ENCODE data around the gene TSSK6. TPM values are rescaled to one million over a fixed set of nuclear protein-coding genes. Genes with fewer than 3 reads are reported as not detected.

TSSK6 gene
- total and polyA plus RNA-seq, 4 experiments from 2014 or later: 1.1 to 10.4 (median 5.8) TPM

DNA sequence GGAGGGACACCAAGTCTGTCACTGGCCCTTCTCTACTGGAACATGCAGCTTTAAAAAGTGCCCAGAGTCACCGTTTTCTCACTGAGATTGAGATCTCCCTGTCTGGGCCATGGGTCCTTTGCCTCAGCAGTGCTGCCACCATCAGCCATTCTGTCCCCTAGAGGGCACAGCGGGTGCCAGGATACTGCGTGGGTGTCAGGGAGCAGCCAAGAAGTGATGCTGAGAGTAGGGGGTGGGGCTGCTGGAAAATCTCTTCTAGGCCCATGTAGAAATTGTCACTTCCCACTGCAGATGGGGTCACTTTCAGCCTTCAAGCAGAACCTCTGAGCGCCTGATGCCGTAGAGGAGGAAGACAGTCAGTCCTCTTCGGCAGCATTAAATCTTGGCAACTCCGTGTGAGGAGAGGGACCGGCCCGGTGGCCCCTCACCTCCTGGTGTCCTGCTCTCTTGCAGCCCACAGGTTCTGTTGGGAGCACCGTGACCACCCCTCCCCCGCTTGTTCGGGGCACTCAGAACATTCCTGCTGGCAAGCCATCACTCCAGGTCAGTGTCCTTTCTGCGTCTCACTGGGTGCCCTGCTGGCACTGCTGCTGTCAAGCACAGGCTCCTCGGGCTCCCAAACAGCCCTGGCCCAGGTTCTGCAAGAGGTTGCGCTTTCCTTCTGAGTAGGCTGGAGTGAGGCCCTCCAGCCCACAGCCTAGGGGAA is 21.4 kb downstream of the TSSK6 start:
- no peak overlapping the region for H3K4me3 Mint-ChIP-seq
- H3K36me3 Mint-ChIP-seq: peaks cover 22 to 55% of the 10 kb centered on the region in 2 donors
- Histone ChIP-seq H3K36me3 (ENCODE audit: insufficient read depth, low read length) (peaks cover 60% of the 10 kb centered on the region), H3K9me3 (ENCODE audit: control insufficient read depth in 1 of 2, low read length in 2 of 2) (no peaks in the 10 kb centered on the region), H3K4me1 (ENCODE audit: insufficient read depth, low read length) (peaks cover 14% of the 10 kb centered on the region), H3K27ac (ENCODE audit: low read depth, low read length) (no peak overlapping the region), H3K4me3 (ENCODE audit: low read length in 2 of 2) (no peak overlapping the region), H3K27me3 (ENCODE audit: insufficient read depth, low read length) (no peaks in the 10 kb centered on the region)
- peak overlapping the region in 2 of 7 donors; percentile 41 to 42 for H3K27ac Mint-ChIP-seq
- H3K27me3 Mint-ChIP-seq: no peaks in the 10 kb centered on the region
- peaks cover 14 to 24% (median 18%) of the 10 kb centered on the region in 4 donors for H3K4me1 Mint-ChIP-seq
- ChIA-PET CTCF (ENCODE audit: partially characterized antibody) (interaction anchor here (1.2 to 10.9 kb wide), 3 partner anchors 18 to 270 kb away, joined by 3 to 287 read pairs (median 4); no protein-coding TSS in a partner anchor), POLR2A (ENCODE audit: partially characterized antibody) (interaction anchor here (1.0 to 1.9 kb wide), 3 partner anchors 89 to 130 kb away, joined by 3 to 8 read pairs (median 3); partner anchors contain the start of gene GATAD2A)
- no peak for DNase-seq
- H3K9me3 Mint-ChIP-seq: no peaks in the 10 kb centered on the region
- intact Hi-C loops (cut with micrococcal nuclease): no loop called here

DNA sequence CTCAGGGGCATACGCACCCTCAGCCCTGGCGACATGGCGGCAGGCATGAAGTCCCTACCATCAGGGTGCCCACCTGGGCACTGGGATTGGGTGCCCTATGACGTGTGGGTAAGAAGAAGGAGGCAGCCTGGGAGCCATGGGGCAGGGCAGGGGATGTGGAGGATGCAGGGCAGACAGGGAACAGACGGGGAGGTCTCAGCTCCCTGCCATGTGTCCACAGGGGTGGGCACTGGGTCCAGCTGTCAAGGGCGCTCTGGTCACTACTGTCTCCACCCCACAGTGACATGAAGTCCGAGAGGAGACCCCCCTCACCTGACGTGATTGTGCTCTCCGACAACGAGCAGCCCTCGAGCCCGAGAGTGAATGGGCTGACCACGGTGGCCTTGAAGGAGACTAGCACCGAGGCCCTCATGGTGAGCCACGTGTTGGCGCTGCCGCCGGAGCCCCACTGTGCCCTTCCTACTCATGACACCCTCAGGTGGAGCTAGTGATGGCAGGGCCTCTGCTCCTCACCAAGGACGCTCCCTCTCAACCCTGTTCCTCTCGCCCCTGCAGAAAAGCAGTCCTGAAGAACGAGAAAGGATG is 23.2 kb downstream of the TSSK6 start:
- POLR2A ChIA-PET (ENCODE audit: partially characterized antibody): interaction anchor here (1.4 to 5.5 kb wide), 5 partner anchors 19 to 300 kb away, joined by 3 to 85 read pairs (median 8); partner anchors contain the start of genes BORCS8, GATAD2A and RFXANK
- CTCF ChIA-PET (ENCODE audit: partially characterized antibody): interaction anchor here (1.0 to 10.9 kb wide), 9 partner anchors 16 to 346 kb away, joined by 3 to 287 read pairs (median 6); partner anchors contain the start of gene GATAD2A

DNA sequence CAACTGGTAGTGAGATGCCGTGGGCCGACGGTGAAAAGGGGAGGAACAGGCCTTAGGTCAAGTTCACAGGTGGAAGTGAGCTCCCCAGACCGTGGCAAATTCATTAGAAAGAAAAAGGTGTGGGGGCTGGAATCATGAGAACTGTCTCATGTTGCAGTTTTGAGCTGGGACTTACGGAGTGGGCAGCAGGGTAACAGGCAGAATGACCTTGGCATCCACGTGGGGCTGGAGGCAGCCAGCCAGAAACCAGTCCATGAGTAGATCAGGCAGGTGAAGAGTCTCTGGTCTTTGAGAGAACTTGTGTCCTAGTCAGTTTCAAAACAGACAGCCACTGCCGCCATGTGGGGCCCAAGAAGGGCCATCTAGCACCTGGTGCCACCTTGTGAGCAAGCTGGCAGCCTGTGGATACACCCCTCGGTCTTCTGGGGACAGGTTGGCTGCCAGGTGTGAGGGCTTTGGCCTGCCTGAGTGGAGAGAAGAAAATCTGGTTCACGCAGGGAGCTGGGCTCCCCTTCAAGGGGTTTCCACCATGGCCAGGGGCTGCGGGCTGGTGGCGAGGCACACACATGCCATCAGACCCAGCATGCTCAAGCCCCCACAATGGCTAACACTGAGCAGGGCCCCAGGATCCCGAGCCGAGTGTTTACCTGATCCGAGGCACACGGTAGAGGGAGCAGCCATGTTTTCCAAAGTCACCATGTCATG is 23.9 kb downstream of the TSSK6 start:
- Histone ChIP-seq H3K36me3 (ENCODE audit: insufficient read depth, low read length) (peaks cover 36% of the 10 kb centered on the region), H3K9me3 (ENCODE audit: control insufficient read depth in 1 of 2, low read length in 2 of 2) (no peaks in the 10 kb centered on the region), H3K4me1 (ENCODE audit: insufficient read depth, low read length) (peaks cover 40% of the 10 kb centered on the region), H3K27ac (ENCODE audit: low read depth, low read length) (no peak overlapping the region), H3K27me3 (ENCODE audit: insufficient read depth, low read length) (no peaks in the 10 kb centered on the region), H3K4me3 (ENCODE audit: low read length in 2 of 2) (no peak overlapping the region)
- DNase-seq: no peak
- H3K4me3 Mint-ChIP-seq: no peak overlapping the region
- H3K27ac Mint-ChIP-seq: peak overlapping the region in 1 of 7 donors; percentile 99
- H3K36me3 Mint-ChIP-seq: peaks cover 18 to 42% of the 10 kb centered on the region in 2 donors
- intact Hi-C loops (cut with micrococcal nuclease): loop anchor here (2.0 kb wide), 1 partner anchor 299 kb away; the partner anchor contains the start of genes BORCS8 and RFXANK
- peaks cover 31 to 49% (median 38%) of the 10 kb centered on the region in 4 donors for H3K4me1 Mint-ChIP-seq
- no peaks in the 10 kb centered on the region for H3K27me3 Mint-ChIP-seq
- ChIA-PET CTCF (ENCODE audit: partially characterized antibody) (interaction anchor here (1.0 to 10.9 kb wide), 24 partner anchors 11 to 347 kb away, joined by 3 to 287 read pairs (median 8); partner anchors contain the start of genes GATAD2A, NDUFA13 and TSSK6), POLR2A (ENCODE audit: partially characterized antibody) (interaction anchor here (1.4 to 5.7 kb wide), 8 partner anchors 21 to 300 kb away, joined by 5 to 134 read pairs (median 21); partner anchors contain the start of genes BORCS8, GATAD2A and RFXANK)
- H3K9me3 Mint-ChIP-seq: no peaks in the 10 kb centered on the region

More for the DNA sequence above, 23.2 kb downstream of the TSSK6 start:
- intact Hi-C loops (cut with micrococcal nuclease): no loop called here
- H3K27ac ChIP-seq (ENCODE audit: low read depth, low read length): no peak overlapping the region
- Mint-ChIP-seq H3K27me3 (no peaks in the 10 kb centered on the region), H3K9me3 (no peaks in the 10 kb centered on the region), H3K36me3 (peaks cover 22 to 44% of the 10 kb centered on the region in 2 donors), H3K4me3 (no peak overlapping the region), H3K4me1 (peaks cover 28 to 43% (median 33%) of the 10 kb centered on the region in 4 donors), H3K27ac (peak overlapping the region in 1 of 7 donors; percentile 55)
- peaks cover 42% of the 10 kb centered on the region for H3K36me3 ChIP-seq (ENCODE audit: insufficient read depth, low read length)
- no peak overlapping the region for H3K4me3 ChIP-seq (ENCODE audit: low read length in 2 of 2)
- no peaks in the 10 kb centered on the region for H3K9me3 ChIP-seq (ENCODE audit: control insufficient read depth in 1 of 2, low read length in 2 of 2)
- DNase-seq: no peak
- H3K4me1 ChIP-seq (ENCODE audit: insufficient read depth, low read length): peaks cover 33% of the 10 kb centered on the region
- no peaks in the 10 kb centered on the region for H3K27me3 ChIP-seq (ENCODE audit: insufficient read depth, low read length)

DNA sequence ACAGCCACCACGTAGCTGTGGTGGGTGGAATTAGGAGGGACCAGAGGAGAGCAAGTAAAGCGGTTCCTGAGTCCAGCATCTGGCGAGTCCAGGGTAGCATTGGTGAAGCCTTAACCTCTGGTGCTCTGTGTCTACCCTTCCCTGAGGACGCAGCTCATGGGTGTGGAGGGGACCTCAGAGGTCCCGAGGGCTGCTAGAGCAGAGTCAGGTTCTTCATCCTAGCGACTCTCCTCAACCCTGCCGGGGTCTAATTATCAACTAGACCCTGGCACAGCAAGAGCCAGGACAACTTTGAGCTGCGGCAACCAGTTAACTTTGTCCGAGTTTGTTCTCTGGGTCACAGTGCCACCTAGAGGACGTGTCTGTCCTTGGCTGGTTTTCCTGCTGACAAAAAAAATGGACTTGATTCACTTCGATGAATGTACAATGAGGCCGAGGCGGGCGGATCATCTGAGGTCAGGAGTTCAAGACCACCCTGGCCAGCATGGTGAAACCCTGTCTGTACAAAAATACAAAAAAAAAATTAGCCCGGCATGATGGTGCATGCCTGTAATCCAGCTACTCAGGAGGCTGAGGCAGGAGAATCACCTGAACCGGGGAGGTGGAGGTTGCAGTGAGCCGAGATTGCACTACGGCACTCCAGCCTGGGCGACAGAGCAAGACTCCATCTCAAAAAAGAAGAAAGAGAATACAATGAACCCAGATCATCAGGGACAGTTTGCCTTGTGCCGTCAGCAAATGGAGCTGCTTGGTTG is 25.0 kb downstream of the TSSK6 start:
- Mint-ChIP-seq H3K27me3 (no peaks in the 10 kb centered on the region), H3K9me3 (no peaks in the 10 kb centered on the region), H3K27ac (peak overlapping the region; percentile 98 to 100 (median 100)), H3K4me1 (peaks cover 31 to 59% (median 45%) of the 10 kb centered on the region in 4 donors), H3K36me3 (peaks cover 10 to 36% of the 10 kb centered on the region in 2 donors), H3K4me3 (peak overlapping the region in 6 of 8 donors; percentile 17 to 87 (median 56))
- Histone ChIP-seq H3K9me3 (ENCODE audit: control insufficient read depth in 1 of 2, low read length in 2 of 2) (no peaks in the 10 kb centered on the region), H3K27ac (ENCODE audit: low read depth, low read length) (peak overlapping the region; percentile 80), H3K27me3 (ENCODE audit: insufficient read depth, low read length) (no peaks in the 10 kb centered on the region), H3K4me3 (ENCODE audit: low read length in 2 of 2) (peak overlapping the region in 1 of 2 donors; percentile 37), H3K4me1 (ENCODE audit: insufficient read depth, low read length) (peaks cover 50% of the 10 kb centered on the region), H3K36me3 (ENCODE audit: insufficient read depth, low read length) (peaks cover 26% of the 10 kb centered on the region)
- intact Hi-C loops (cut with micrococcal nuclease): loop anchor here (1.0 to 2.0 kb wide), 3 partner anchors 123 to 304 kb away; partner anchors contain the start of genes BORCS8 and RFXANK
- POLR2A ChIA-PET (ENCODE audit: partially characterized antibody): interaction anchor here (0.6 to 5.7 kb wide), 21 partner anchors 15 to 344 kb away, joined by 3 to 134 read pairs (median 6); partner anchors contain the start of genes BORCS8, GATAD2A, NDUFA13 and NR2C2AP
- CTCF ChIA-PET (ENCODE audit: partially characterized antibody): interaction anchor here (1.0 to 10.9 kb wide), 36 partner anchors 10 to 349 kb away, joined by 3 to 287 read pairs (median 6); partner anchors contain the start of genes GATAD2A, NDUFA13 and TSSK6
- DNase-seq: peak; percentile 80 to 84 (median 81)

DNA sequence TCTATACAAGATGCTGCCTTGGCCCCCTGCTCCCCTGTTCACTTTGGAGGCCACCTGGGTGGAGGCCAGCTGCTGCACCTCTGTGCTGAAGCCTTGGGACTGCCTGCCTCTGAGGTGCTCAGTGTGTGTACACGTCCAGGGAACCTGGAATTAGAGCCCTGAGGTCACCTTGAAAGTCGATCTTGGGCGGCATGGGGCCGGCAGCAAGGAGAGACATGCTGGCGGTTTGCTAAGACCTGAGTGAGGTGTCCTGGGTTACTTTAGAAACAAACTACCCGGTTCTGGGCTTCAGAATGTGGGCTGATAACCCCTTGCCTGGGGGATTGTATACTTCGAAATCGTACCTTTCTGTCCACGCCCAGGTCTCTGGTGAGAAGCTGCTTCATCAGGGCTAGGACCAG is 25.5 kb downstream of the TSSK6 start:
- Mint-ChIP-seq H3K4me3 (peak overlapping the region in 7 of 8 donors; percentile 68 to 87 (median 78)), H3K4me1 (peaks cover 30 to 64% (median 47%) of the 10 kb centered on the region in 4 donors), H3K36me3 (peaks cover 10 to 34% of the 10 kb centered on the region in 2 donors), H3K27ac (peak overlapping the region; percentile 98 to 100 (median 100)), H3K27me3 (no peaks in the 10 kb centered on the region), H3K9me3 (no peaks in the 10 kb centered on the region)
- peak overlapping the region; percentile 80 for H3K27ac ChIP-seq (ENCODE audit: low read depth, low read length)
- POLR2A ChIA-PET (ENCODE audit: partially characterized antibody): interaction anchor here (0.7 to 5.7 kb wide), 22 partner anchors 15 to 344 kb away, joined by 3 to 134 read pairs (median 6); partner anchors contain the start of genes BORCS8, GATAD2A, NDUFA13 and NR2C2AP
- peaks cover 23% of the 10 kb centered on the region for H3K36me3 ChIP-seq (ENCODE audit: insufficient read depth, low read length)
- H3K4me1 ChIP-seq (ENCODE audit: insufficient read depth, low read length): peaks cover 54% of the 10 kb centered on the region
- peak in 3 of 5 donors; percentile 21 to 54 (median 27) for DNase-seq
- intact Hi-C loops (cut with micrococcal nuclease): loop anchor here (1.0 to 5.0 kb wide), 9 partner anchors 26 to 304 kb away; partner anchors contain the start of genes BORCS8, GATAD2A, MAU2 and NDUFA13
- CTCF ChIA-PET (ENCODE audit: partially characterized antibody): interaction anchor here (1.0 to 10.9 kb wide), 28 partner anchors 9 to 349 kb away, joined by 3 to 287 read pairs (median 8); partner anchors contain the start of gene GATAD2A
- peak overlapping the region in 1 of 2 donors; percentile 37 for H3K4me3 ChIP-seq (ENCODE audit: low read length in 2 of 2)
- no peaks in the 10 kb centered on the region for H3K27me3 ChIP-seq (ENCODE audit: insufficient read depth, low read length)
- H3K9me3 ChIP-seq (ENCODE audit: control insufficient read depth in 1 of 2, low read length in 2 of 2): no peaks in the 10 kb centered on the region
